Stomach (tissue), 4 donors: ENCODE measurements around the gene TOB2.

Experiments
- CTCF ChIP-seq, 7 experiments: fragments of 450-650 bp in 4 of 7; fragments of 200-600 bp in 3 of 7; sonication (generic) in 3 of 7; IDR thresholded peaks; one replicate each; pipeline ENCODE4 v1.5.1; 2016 to 2019; ENCODE audit warnings: antibody characterized with exemption in 7 of 7, control low read depth in 2 of 7, mild to moderate bottlenecking in 1 of 7
- POLR2A ChIP-seq, 4 donors: fragments of 450-650 bp; IDR thresholded peaks; one replicate each; pipeline ENCODE4 v1.6.1; 2016; ENCODE audit warnings: antibody characterized with exemption in 4 of 4, control low read depth in 2 of 4, mild to moderate bottlenecking in 1 of 4, moderate library complexity in 1 of 4
- POLR2AphosphoS5 ChIP-seq, 3 donors: sonication (generic); formaldehyde crosslinking; IDR thresholded peaks; one replicate each; pipeline ENCODE4 v1.6.1; 2016; ENCODE audit warnings: antibody characterized with exemption in 3 of 3

- TF ChIP-seq CTCF (IDR thresholded peaks at IDR 0.05) (no peak), POLR2A (IDR thresholded peaks at IDR 0.05) (no peak), POLR2AphosphoS5 (IDR thresholded peaks at IDR 0.05) (peak in 2 of 3 donors; percentile 63 to 90)
Observed at GRCh38 chr22:41487037-41487935, 40.7 kb upstream of the TOB2 start.
